ENCODE results near the gene PRR14L.
"Not testable (repeated sequence)": the region's sequence is repeated elsewhere in the genome, so short reads cannot be mapped to it uniquely, and the experiment has no call there.

PRR14L gene

GRCh38 chr22:31747441-31747840 lies 2.5 kb downstream of the PRR14L start:
- Histone ChIP-seq H3K27ac (no peak overlapping the region), H3K9ac (ENCODE audit: insufficient read length) (peak overlapping the region; percentile 92), H3K4me3 (peak overlapping the region; percentile 88; the same call in 1 of the 2 replicates), H3K36me3 (ENCODE audit: insufficient read depth, low read length) (peaks cover 22% of the 10 kb centered on the region), H3K9me3 (ENCODE audit: low read depth, low read length) (no peaks in the 10 kb centered on the region)
- DNase-seq (ENCODE audit: low read depth, low spot score), result no peak
- no peak for TF ChIP-seq POLR2AphosphoS5 (IDR thresholded peaks at IDR 0.05; ENCODE audit: borderline replicate concordance, low read depth, low read length)
- no peak for TF ChIP-seq EZH2 (IDR thresholded peaks at IDR 0.05)
- no peak for TF ChIP-seq FOXP2 (optimal IDR thresholded peaks at IDR 0.05; ENCODE audit: control extremely low read depth, extremely low read length, insufficient read depth)

GRCh38 chr22:31743871-31744270 lies 6.1 kb downstream of the PRR14L start:
- no peak for DNase-seq (ENCODE audit: low read depth, low spot score)
- Histone ChIP-seq H3K27ac (no peak overlapping the region), H3K9me3 (ENCODE audit: low read depth, low read length) (no peaks in the 10 kb centered on the region), H3K4me3 (no peak overlapping the region), H3K9ac (ENCODE audit: insufficient read length) (no peak overlapping the region), H3K36me3 (ENCODE audit: insufficient read depth, low read length) (peaks cover 32% of the 10 kb centered on the region)
- TF ChIP-seq FOXP2 (optimal IDR thresholded peaks at IDR 0.05; ENCODE audit: control extremely low read depth, extremely low read length, insufficient read depth), result no peak
- no peak for TF ChIP-seq EZH2 (IDR thresholded peaks at IDR 0.05)
- no peak for TF ChIP-seq POLR2AphosphoS5 (IDR thresholded peaks at IDR 0.05; ENCODE audit: borderline replicate concordance, low read depth, low read length)

GRCh38 chr22:31742682-31743081 lies 7.2 kb downstream of the PRR14L start:
- Histone ChIP-seq H3K4me3 (no peak overlapping the region), H3K27ac (no peak overlapping the region), H3K9ac (ENCODE audit: insufficient read length) (no peak overlapping the region), H3K36me3 (ENCODE audit: insufficient read depth, low read length) (peaks cover 38% of the 10 kb centered on the region), H3K9me3 (ENCODE audit: low read depth, low read length) (no peaks in the 10 kb centered on the region)
- TF ChIP-seq EZH2 (IDR thresholded peaks at IDR 0.05) (no peak), POLR2AphosphoS5 (IDR thresholded peaks at IDR 0.05; ENCODE audit: borderline replicate concordance, low read depth, low read length) (no peak), FOXP2 (optimal IDR thresholded peaks at IDR 0.05; ENCODE audit: control extremely low read depth, extremely low read length, insufficient read depth) (no peak)
- DNase-seq (ENCODE audit: low read depth, low spot score), result no peak

- TF ChIP-seq FOXP2 (optimal IDR thresholded peaks at IDR 0.05; ENCODE audit: control extremely low read depth, extremely low read length, insufficient read depth) (no peak), POLR2AphosphoS5 (IDR thresholded peaks at IDR 0.05; ENCODE audit: borderline replicate concordance, low read depth, low read length) (no peak), EZH2 (IDR thresholded peaks at IDR 0.05) (no peak)
- H3K27ac ChIP-seq, result no peak overlapping the region
- no peaks in the 10 kb centered on the region for H3K9me3 ChIP-seq (ENCODE audit: low read depth, low read length)
- DNase-seq (ENCODE audit: low read depth, low spot score), result no peak
- H3K4me3 ChIP-seq, result no peak overlapping the region
- no peak overlapping the region for H3K9ac ChIP-seq (ENCODE audit: insufficient read length)
- H3K36me3 ChIP-seq (ENCODE audit: insufficient read depth, low read length), result peaks cover 32% of the 10 kb centered on the region
These were observed 7.8 kb downstream of the PRR14L start for GRCh38 chr22:31742115-31742514.

GRCh38 chr22:31740314-31740713 lies 9.6 kb downstream of the PRR14L start:
- H3K36me3 ChIP-seq (ENCODE audit: insufficient read depth, low read length), result peaks cover 33% of the 10 kb centered on the region
- H3K9ac ChIP-seq (ENCODE audit: insufficient read length); H3K27ac ChIP-seq; H3K4me3 ChIP-seq; H3K9me3 ChIP-seq (ENCODE audit: low read depth, low read length); DNase-seq (ENCODE audit: low read depth, low spot score): not testable (repeated sequence)

GRCh38 chr22:31739795-31740201 lies 10.1 kb downstream of the PRR14L start:
- H3K27ac ChIP-seq, result no peak overlapping the region
- H3K9ac ChIP-seq (ENCODE audit: insufficient read length), result no peak overlapping the region
- H3K9me3 ChIP-seq (ENCODE audit: low read depth, low read length), result no peaks in the 10 kb centered on the region
- TF ChIP-seq EZH2 (IDR thresholded peaks at IDR 0.05) (no peak), POLR2AphosphoS5 (IDR thresholded peaks at IDR 0.05; ENCODE audit: borderline replicate concordance, low read depth, low read length) (no peak)
- no peak for DNase-seq (ENCODE audit: low read depth, low spot score)
- no peak overlapping the region for H3K4me3 ChIP-seq
- peaks cover 33% of the 10 kb centered on the region for H3K36me3 ChIP-seq (ENCODE audit: insufficient read depth, low read length)

GRCh38 chr22:31738566-31738965 lies 11.4 kb downstream of the PRR14L start:
- peaks cover 33% of the 10 kb centered on the region for H3K36me3 ChIP-seq (ENCODE audit: insufficient read depth, low read length)
- TF ChIP-seq FOXP2 (optimal IDR thresholded peaks at IDR 0.05; ENCODE audit: control extremely low read depth, extremely low read length, insufficient read depth) (no peak), POLR2AphosphoS5 (IDR thresholded peaks at IDR 0.05; ENCODE audit: borderline replicate concordance, low read depth, low read length) (no peak), EZH2 (IDR thresholded peaks at IDR 0.05) (no peak)
- DNase-seq (ENCODE audit: low read depth, low spot score), result no peak
- H3K4me3 ChIP-seq, result no peak overlapping the region
- no peaks in the 10 kb centered on the region for H3K9me3 ChIP-seq (ENCODE audit: low read depth, low read length)
- H3K9ac ChIP-seq (ENCODE audit: insufficient read length), result no peak overlapping the region
- no peak overlapping the region for H3K27ac ChIP-seq

GRCh38 chr22:31737932-31738331 lies 12.0 kb downstream of the PRR14L start:
- no peaks in the 10 kb centered on the region for H3K9me3 ChIP-seq (ENCODE audit: low read depth, low read length)
- no peak for DNase-seq (ENCODE audit: low read depth, low spot score)
- TF ChIP-seq POLR2AphosphoS5 (IDR thresholded peaks at IDR 0.05; ENCODE audit: borderline replicate concordance, low read depth, low read length), result no peak
- TF ChIP-seq FOXP2 (optimal IDR thresholded peaks at IDR 0.05; ENCODE audit: control extremely low read depth, extremely low read length, insufficient read depth), result no peak
- no peak for TF ChIP-seq EZH2 (IDR thresholded peaks at IDR 0.05)
- no peak overlapping the region for H3K4me3 ChIP-seq
- no peak overlapping the region for H3K9ac ChIP-seq (ENCODE audit: insufficient read length)
- no peak overlapping the region for H3K27ac ChIP-seq
- peaks cover 31% of the 10 kb centered on the region for H3K36me3 ChIP-seq (ENCODE audit: insufficient read depth, low read length)

- Histone ChIP-seq H3K27ac (no peak overlapping the region), H3K4me3 (no peak overlapping the region), H3K9me3 (ENCODE audit: low read depth, low read length) (no peaks in the 10 kb centered on the region), H3K36me3 (ENCODE audit: insufficient read depth, low read length) (peaks cover 22% of the 10 kb centered on the region), H3K9ac (ENCODE audit: insufficient read length) (no peak overlapping the region)
- DNase-seq (ENCODE audit: low read depth, low spot score), result no peak
- TF ChIP-seq EZH2 (IDR thresholded peaks at IDR 0.05) (no peak), FOXP2 (optimal IDR thresholded peaks at IDR 0.05; ENCODE audit: control extremely low read depth, extremely low read length, insufficient read depth) (no peak), POLR2AphosphoS5 (IDR thresholded peaks at IDR 0.05; ENCODE audit: borderline replicate concordance, low read depth, low read length) (no peak)
These were observed 13.5 kb downstream of the PRR14L start for GRCh38 chr22:31736458-31736857.

Data from SK-N-MC (cell line).